Erythroblast (primary cell): ENCODE measurements around the gene SERTAD4.
"Not testable (repeated sequence)": the region's sequence is repeated elsewhere in the genome, so short reads cannot be mapped to it uniquely, and the experiment has no call there.

ENCODE experiments used
- GATA1 ChIP-seq: IDR thresholded peaks from 2 replicates; pipeline ENCODE4 v1.6.1; 2011; ENCODE audit warnings: low read depth, mild to moderate bottlenecking, control low read depth, low read length, moderate library complexity
- POLR2A ChIP-seq: IDR thresholded peaks from 2 replicates; pipeline ENCODE4 v1.6.1; 2011; ENCODE audit warnings: mild to moderate bottlenecking, low read length

- not testable (repeated sequence) for TF ChIP-seq POLR2A, GATA1
These were observed 36.3 kb upstream of the SERTAD4 start for GRCh38 chr1:210196266-210196665.
